ENCODE measurements around the gene RBSN. TPM values are rescaled to one million over a fixed set of nuclear protein-coding genes. Genes with fewer than 3 reads are reported as not detected.

Gene RBSN
- total RNA-seq, 1 donor from 2014 or later = 35.4 TPM

GRCh38 chr3:15055019-15055557 lies 43.9 kb downstream of the RBSN start:
- H3K4me1 ChIP-seq = peaks cover 17% of the 10 kb centered on the region
- no peak overlapping the region for H3K4me3 ChIP-seq
- no peaks in the 10 kb centered on the region for H3K9me3 ChIP-seq (ENCODE audit: low read depth)
- H3K9ac ChIP-seq = no peak overlapping the region
- peaks cover 34% of the 10 kb centered on the region for H4K20me1 ChIP-seq (ENCODE audit: low read depth)
- no peak for DNase-seq (ENCODE audit: low spot score)
- no peak for TF ChIP-seq EZH2phosphoT487 (IDR thresholded peaks at IDR 0.05)
- TF ChIP-seq EZH2 (IDR thresholded peaks at IDR 0.05) = no peak
- TF ChIP-seq, protein P1, sequence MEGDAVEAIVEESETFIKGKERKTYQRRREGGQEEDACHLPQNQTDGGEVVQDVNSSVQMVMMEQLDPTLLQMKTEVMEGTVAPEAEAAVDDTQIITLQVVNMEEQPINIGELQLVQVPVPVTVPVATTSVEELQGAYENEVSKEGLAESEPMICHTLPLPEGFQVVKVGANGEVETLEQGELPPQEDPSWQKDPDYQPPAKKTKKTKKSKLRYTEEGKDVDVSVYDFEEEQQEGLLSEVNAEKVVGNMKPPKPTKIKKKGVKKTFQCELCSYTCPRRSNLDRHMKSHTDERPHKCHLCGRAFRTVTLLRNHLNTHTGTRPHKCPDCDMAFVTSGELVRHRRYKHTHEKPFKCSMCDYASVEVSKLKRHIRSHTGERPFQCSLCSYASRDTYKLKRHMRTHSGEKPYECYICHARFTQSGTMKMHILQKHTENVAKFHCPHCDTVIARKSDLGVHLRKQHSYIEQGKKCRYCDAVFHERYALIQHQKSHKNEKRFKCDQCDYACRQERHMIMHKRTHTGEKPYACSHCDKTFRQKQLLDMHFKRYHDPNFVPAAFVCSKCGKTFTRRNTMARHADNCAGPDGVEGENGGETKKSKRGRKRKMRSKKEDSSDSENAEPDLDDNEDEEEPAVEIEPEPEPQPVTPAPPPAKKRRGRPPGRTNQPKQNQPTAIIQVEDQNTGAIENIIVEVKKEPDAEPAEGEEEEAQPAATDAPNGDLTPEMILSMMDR (IDR thresholded peaks at IDR 0.05) = no peak
- Mint-ChIP-seq H3K4me1 (no peaks in the 10 kb centered on the region), H3K27ac (no peak overlapping the region), H3K27me3 (ENCODE audit: insufficient read depth, low read depth) (peaks cover 2% of the 10 kb centered on the region), H3K4me3 (no peak overlapping the region), H3K36me3 (peaks cover 44% of the 10 kb centered on the region), H3K9me3 (no peaks in the 10 kb centered on the region)
- H3K27ac ChIP-seq = no peak overlapping the region
- peaks cover 35% of the 10 kb centered on the region for H3K79me2 ChIP-seq (ENCODE audit: low read depth)
- no peaks in the 10 kb centered on the region for H3K36me3 ChIP-seq
- no peaks in the 10 kb centered on the region for H3K27me3 ChIP-seq
- H3F3A ChIP-seq (ENCODE audit: low read depth) = peaks cover 17% of the 10 kb centered on the region
- no peak overlapping the region for H2AFZ ChIP-seq (replicated peaks)
- H3K4me2 ChIP-seq = no peak overlapping the region

- Histone ChIP-seq H3K9me3 (ENCODE audit: low read depth) (no peaks in the 10 kb centered on the region), H3F3A (ENCODE audit: low read depth) (peaks cover 17% of the 10 kb centered on the region), H3K27me3 (no peaks in the 10 kb centered on the region), H3K9ac (no peak overlapping the region), H2AFZ (replicated peaks) (no peak overlapping the region), H3K79me2 (ENCODE audit: low read depth) (peaks cover 29% of the 10 kb centered on the region), H3K4me1 (peaks cover 17% of the 10 kb centered on the region), H3K36me3 (peaks cover under 1% of the 10 kb centered on the region), H3K4me2 (no peak overlapping the region), H4K20me1 (ENCODE audit: low read depth) (peaks cover 42% of the 10 kb centered on the region), H3K27ac (peak overlapping the region; percentile 61), H3K4me3 (no peak overlapping the region)
- TF ChIP-seq, protein P1 (IDR thresholded peaks at IDR 0.05) = no peak
- TF ChIP-seq EZH2phosphoT487 (IDR thresholded peaks at IDR 0.05) (no peak), EZH2 (IDR thresholded peaks at IDR 0.05) (no peak)
- Mint-ChIP-seq H3K9me3 (no peaks in the 10 kb centered on the region), H3K27ac (no peak overlapping the region), H3K27me3 (ENCODE audit: insufficient read depth, low read depth) (peaks cover 2% of the 10 kb centered on the region), H3K36me3 (peaks cover 36% of the 10 kb centered on the region), H3K4me3 (no peak overlapping the region), H3K4me1 (no peaks in the 10 kb centered on the region)
- DNase-seq (ENCODE audit: low spot score) = no peak
Observed at GRCh38 chr3:15053541-15053940, 45.4 kb downstream of the RBSN start.

DNA sequence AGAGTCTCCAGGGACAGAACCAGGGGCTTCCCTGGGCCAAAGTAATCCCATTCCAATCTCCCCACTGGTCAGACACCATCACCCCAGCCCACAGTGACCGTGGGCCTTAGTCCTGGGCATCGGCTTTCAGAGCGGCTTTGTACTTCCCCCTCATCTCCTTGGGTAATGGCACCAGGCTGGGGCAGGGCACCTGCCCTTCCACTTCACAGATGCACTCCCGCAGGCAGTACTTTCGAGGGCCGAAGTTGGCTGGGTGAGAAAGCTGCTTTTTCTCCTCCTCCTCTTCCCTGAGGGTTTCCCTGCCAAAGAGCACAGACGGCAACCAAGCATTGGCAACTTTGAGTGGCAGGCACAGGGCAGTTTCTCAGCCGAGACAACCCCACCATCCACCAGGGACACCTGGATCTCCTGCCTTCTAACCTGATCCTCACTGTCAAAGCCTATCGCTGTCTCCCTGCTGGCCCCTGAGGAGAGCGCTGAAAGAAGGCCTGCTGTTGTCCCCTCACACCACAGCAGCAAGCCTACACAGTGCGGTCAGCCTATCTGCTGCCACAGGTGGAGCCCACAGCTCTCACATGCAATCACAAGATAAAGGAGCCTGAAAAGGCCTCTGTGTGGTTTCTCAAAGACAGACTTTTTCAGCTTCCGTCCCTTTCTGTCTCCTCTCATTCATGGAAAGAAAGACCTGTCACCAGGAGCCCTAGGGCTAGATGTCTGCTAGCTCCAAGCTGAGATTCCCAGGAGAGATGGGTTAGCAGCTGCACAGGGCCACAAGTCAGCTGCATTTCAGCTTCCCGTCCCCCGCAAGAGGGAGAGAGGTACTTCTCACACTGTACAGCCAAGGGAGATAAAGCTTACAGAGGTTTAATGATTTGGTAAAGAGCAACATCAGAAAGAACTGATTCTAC lies 46.4 kb downstream of the RBSN start:
- TF ChIP-seq, protein P1 (IDR thresholded peaks at IDR 0.05) = no peak
- TF ChIP-seq EZH2 (IDR thresholded peaks at IDR 0.05) (no peak), EZH2phosphoT487 (IDR thresholded peaks at IDR 0.05) (no peak)
- H3K36me3 Mint-ChIP-seq = peaks cover 33% of the 10 kb centered on the region
- peaks cover 8% of the 10 kb centered on the region for H3K36me3 ChIP-seq

More for the DNA sequence above, 46.4 kb downstream of the RBSN start:
- DNase-seq (ENCODE audit: low spot score) = peak; percentile 58
- H3K27me3 Mint-ChIP-seq (ENCODE audit: insufficient read depth, low read depth) = peaks cover 2% of the 10 kb centered on the region
- no peaks in the 10 kb centered on the region for H3K27me3 ChIP-seq
- no peak overlapping the region for H3K27ac Mint-ChIP-seq
- peaks cover 17% of the 10 kb centered on the region for H3K4me1 ChIP-seq
- H3K9me3 ChIP-seq (ENCODE audit: low read depth) = no peaks in the 10 kb centered on the region
- no peak overlapping the region for H3K4me3 ChIP-seq
- peaks cover 42% of the 10 kb centered on the region for H4K20me1 ChIP-seq (ENCODE audit: low read depth)
- H3K9me3 Mint-ChIP-seq = no peaks in the 10 kb centered on the region
- peak overlapping the region; percentile 61 for H3K27ac ChIP-seq
- no peak overlapping the region for H3K4me3 Mint-ChIP-seq
- no peak overlapping the region for H2AFZ ChIP-seq (replicated peaks)
- no peak overlapping the region for H3K9ac ChIP-seq
- no peaks in the 10 kb centered on the region for H3K4me1 Mint-ChIP-seq
- H3K4me2 ChIP-seq = peak overlapping the region; percentile 41
- H3K79me2 ChIP-seq (ENCODE audit: low read depth) = peaks cover 24% of the 10 kb centered on the region
- peaks cover 24% of the 10 kb centered on the region for H3F3A ChIP-seq (ENCODE audit: low read depth)
